ENCODE data around the gene SLC5A1.

GRCh38 chr22:32021716-32022115, 21.3 kb upstream of the SLC5A1 start:
- TF ChIP-seq ZNF565 (CRISPR knock-in tag; conservative IDR thresholded peaks at IDR 0.05; ENCODE audit: low read depth): no peak
- TF ChIP-seq ZNF8 (CRISPR knock-in tag; IDR thresholded peaks at IDR 0.05): no peak
- no peak for TF ChIP-seq TSHZ2 (CRISPR knock-in tag; IDR thresholded peaks at IDR 0.05)
- no peak for TF ChIP-seq TOX (CRISPR knock-in tag; IDR thresholded peaks at IDR 0.05; ENCODE audit: borderline replicate concordance)
- no peak for TF ChIP-seq CSDC2 (CRISPR knock-in tag; IDR thresholded peaks at IDR 0.05)
- no peak for TF ChIP-seq BACH2 (CRISPR knock-in tag; IDR thresholded peaks at IDR 0.05; ENCODE audit: borderline replicate concordance)
- TF ChIP-seq ARNTL (CRISPR knock-in tag; IDR thresholded peaks at IDR 0.05; ENCODE audit: borderline replicate concordance, low read depth): no peak
- no peak for TF ChIP-seq TCF4 (CRISPR knock-in tag; IDR thresholded peaks at IDR 0.05; ENCODE audit: borderline replicate concordance)
- no peak for TF ChIP-seq ZNF70 (CRISPR knock-in tag; IDR thresholded peaks at IDR 0.05)
- TF ChIP-seq POU6F1 (CRISPR knock-in tag; IDR thresholded peaks at IDR 0.05; ENCODE audit: borderline replicate concordance, low read depth): no peak
- TF ChIP-seq SNAI2 (CRISPR knock-in tag; IDR thresholded peaks at IDR 0.05): no peak
- TF ChIP-seq RARB (CRISPR knock-in tag; IDR thresholded peaks at IDR 0.05): no peak
- no peak for TF ChIP-seq ZFP3 (CRISPR knock-in tag; IDR thresholded peaks at IDR 0.05)
- TF ChIP-seq CREB5 (CRISPR knock-in tag; IDR thresholded peaks at IDR 0.05; ENCODE audit: low read depth): no peak
